Activated T-cell treated with anti-CD3 and anti-CD28 coated beads, Interleukin-2, amount 50 U/mL, for 1 hour (primary cell): Measurements from ENCODE around the gene RALY.

Experiments used
- DNase-seq: peaks from one replicate; pipeline ENCODE4 v3.0.0-alpha.2; 2020

Gene RALY

DNA sequence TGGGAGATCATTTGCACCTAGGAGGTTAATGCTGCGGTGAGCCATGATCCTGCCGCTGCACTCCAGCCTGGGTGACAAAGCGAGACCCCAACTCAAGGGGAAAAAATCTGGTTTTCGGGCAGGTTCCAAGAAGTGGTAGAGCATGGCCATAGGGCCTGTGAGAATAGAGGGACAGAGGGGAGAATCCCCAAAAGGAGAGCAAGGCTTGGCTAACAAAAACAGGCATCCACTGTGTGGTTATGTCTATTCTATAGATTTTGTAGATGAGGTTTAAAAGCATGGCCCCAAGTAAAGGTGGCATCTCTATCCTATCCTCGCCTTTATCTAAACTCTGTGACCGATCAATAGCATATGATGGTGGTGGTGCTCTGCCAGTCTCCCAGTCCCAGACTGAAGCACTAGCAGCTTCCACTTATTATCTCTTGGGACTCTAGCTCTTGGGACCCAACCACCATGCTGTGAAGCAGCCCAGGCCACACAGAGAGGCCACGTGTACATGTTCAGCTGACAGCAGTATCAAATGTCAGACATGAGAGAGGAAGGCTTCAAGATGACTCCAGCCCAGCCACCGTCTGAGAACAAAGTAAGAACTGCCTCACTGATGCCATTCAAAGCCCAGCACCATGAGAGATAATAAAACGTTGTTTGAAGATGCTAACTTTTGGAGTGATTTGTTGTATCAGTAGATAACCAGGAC is 90.7 kb downstream of the RALY start:
- no peak for DNase-seq

DNA sequence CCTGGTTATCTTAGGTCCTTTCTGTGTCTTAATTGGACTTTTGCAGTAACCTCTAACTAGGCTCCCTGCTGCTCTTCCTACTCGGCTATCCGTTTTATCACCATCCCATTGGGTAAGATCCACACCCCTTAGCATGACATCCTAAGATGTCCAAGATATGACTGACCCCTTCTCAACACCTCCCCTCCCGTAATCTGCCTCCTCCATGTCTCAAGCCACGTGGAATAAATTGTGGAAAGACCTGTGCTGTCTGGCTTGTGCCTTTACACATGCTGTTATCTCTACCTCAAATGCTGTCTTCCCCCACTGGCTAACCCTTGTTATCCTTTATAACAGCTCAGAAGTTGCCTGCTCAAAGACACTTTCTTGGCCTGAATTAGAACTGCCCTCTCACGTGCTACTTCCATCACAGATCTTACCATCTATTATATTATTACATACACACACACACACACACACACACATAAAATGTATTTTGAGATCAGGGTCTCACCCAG is 91.9 kb downstream of the RALY start:
- DNase-seq: no peak

GRCh38 chr20:34088305-34089174 is 94.8 kb downstream of the RALY start:
- no peak for DNase-seq

DNA sequence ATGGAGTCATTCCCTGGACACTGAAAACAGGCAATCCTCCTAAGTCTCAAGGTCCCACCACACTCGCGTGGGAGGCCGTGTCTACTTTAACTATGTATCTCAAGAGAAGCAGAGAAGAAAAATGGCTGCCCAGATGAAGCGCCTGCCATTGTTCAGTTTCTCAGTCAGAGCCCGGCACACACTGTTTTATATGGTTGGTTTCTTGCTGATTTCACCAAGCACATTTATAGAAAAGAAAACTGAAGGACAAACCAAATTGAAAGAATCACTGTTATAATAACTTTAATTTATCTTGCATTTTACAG is 95.4 kb downstream of the RALY start:
- no peak for DNase-seq

DNA sequence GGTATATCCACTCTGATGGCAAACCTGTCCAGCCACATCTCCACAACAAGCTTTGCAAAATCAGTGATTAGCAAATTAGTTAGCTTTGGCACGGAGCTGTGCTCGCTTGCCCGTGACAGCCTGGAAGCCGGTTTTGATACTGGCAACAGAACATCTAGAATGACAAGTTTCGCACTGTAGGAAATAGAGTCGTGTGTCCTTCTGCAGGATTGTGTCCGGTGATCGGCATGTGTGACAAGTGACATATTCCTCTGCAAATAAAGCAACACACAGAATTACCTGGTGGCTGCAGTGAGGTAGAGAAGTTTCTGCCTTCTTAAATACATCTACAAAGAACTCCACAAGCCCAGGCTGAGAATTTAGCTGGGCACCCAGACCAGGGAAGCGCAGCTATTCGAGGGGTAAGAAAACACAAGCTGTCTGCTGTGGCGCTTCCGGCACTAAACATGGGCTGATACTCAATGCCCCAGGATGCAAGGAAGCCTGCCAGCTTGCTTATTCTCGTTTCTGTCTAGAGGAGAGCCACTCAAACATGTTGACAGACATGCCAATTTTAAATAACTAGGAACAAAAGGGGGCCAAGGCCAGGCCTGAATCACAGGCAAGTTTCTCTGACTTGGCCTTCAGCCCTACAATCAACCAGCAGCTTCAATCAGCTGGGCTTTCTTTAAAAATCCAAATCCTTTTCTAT is 96.1 kb downstream of the RALY start:
- DNase-seq: no peak

DNA sequence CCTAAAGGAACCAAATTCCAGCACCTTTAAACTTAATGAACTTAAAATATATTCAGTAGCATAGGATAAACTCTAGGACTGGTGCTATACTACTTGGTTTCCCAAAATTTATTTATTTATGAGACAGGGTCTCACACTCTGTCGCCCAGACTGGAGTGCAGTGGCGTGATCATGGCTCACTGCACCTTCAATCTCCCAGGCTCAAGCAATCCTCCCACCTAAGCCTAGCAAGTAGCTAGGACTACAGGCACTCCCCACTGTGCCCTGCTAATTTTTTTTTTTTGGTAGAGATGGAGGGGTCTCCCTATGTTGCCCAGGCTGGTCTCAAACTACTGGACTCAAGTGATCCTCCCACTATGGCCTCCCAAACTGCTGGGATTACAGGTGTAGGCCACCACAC is 96.9 kb downstream of the RALY start:
- no peak for DNase-seq

DNA sequence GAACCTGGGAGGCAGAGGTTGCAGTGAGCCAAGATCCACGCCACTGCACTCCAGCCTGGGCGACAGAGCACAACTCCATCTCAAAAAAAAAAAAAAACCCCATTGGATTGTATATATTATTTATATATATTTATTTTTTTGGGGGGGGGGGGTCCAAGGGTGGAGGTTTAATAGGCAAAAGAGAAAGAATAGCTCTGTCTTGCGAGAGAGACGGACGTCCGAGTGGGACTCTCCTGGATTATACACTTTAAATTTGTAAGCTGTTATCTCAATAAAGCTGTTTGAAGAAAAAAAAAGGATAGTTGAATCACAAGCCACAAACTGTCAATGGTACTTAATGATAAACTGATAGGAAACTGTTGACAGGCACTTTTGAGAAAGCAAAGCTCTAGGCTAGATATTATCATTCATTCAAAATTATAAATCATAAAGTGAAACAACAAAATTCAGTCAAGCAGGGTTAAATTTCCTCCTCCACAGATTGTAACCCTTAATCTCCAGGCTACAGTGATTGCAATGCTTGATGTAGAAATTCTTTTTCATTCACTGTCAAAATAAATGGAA is 98.0 kb downstream of the RALY start:
- DNase-seq: no peak

DNA sequence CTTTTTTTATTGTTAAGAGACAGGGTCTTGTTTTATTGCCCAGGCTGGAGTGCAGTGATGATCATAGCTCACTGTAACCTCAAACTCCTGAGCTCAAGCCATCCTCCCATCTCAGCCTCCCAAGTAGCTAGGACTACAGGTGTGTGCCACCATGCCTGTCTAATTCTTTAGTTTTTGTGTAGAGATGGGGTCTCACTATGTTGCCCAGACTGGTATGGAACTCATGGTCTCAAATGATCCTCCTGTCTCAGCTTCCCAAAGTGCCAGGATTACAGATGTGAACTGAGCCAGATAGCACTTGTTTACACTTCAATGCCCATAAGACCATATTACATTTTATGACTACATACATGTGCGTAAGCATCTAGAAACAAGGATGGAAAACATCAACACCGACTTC is 100.2 kb downstream of the RALY start:
- DNase-seq: no peak

GRCh38 chr20:34095825-34096224 is 102.1 kb downstream of the RALY start:
- no peak for DNase-seq

DNA sequence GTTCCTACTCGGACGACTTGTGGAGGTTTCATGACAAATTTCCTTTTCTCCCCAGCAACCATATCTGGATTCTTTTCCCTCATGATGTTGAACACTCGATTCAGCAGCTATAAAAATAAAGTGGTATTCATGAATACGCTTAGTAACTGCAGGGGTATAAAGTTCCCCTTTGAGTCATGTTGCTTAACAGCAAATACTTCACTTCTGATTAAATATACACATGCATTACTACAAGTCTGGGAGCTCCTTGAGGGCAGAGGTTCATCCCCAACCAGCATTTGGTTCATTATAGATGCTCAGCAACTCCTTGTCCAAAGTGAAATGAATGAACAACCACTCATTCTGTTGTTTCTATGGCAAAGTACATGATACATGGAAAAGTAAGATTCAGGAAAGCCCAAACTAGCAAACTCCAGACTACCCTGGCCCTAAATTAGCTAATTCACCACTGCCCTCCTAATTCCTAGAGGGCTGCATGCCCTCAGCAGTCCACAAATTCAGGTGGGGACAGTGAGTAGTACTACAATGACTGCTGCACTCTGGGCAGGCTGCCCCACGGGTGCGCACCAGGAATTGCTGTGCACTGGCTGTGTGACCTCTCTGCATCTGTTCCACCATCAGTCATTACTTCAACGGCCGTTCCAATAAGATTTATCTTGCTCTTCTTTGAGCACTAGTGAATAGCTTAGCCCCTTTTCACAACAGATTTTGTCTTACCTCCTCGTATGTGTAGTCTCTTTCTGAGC is 103.2 kb downstream of the RALY start:
- DNase-seq: no peak

DNA sequence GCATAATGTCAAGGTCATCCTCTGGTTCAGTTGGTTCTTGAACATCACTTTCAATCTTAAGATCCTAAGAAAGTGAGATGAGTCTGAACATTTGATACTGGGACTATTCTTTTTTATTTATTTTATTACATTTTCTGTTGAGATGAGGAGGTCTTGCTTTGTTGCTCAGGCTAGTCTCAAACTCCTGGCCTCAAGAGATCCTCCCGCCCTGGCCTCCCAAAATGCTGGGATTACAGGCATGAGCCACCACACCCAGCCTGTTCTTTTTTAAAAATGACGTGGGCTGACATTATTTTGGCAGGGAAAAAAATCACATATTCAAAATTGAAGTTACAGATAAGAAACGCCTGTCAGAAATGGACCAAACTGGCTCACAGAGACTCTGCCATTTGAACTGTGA is 104.9 kb downstream of the RALY start:
- no peak for DNase-seq

DNA sequence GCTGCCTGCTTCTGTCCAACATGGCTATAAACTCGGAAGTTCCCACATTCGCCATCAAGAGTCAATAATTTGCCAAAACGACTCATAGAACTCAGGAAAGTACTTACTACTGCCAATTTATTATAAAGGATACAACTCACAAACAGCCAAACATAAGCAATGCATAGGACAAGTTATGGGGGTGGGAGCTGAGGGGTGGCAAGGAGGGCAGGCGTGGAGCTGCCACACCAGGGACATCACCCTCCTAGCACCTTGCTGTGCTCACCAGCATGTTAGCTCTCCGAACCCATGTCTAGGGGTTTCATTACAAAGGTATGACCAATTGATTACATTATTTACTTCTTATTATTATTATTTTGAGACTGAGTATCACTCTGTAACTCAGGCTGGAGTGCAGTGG is 106.0 kb downstream of the RALY start:
- DNase-seq: no peak

- no peak for DNase-seq
These were observed 106.9 kb downstream of the RALY start for GRCh38 chr20:34100576-34100975.

DNA sequence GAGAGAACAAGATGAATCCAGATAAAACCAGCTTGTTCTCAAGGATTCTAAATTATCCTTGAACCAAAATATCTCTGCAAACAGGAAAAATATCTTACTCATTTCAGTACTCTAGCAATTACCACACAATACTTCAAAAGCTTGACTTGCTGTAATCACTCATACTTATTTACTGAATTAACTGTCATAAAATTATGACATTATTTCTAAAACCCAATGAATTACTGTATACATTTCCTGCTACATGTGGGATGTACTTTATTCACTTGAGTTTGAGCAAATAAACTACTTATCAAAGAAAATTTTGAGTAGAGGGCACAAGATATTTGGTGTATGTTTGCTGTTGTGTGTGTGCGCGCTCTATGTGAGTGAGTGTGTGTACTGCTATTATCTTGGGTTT is 108.6 kb downstream of the RALY start:
- DNase-seq: no peak

GRCh38 chr20:34104059-34104458 is 110.3 kb downstream of the RALY start:
- DNase-seq: no peak

GRCh38 chr20:34105978-34106675 is 112.4 kb downstream of the RALY start:
- no peak for DNase-seq

DNA sequence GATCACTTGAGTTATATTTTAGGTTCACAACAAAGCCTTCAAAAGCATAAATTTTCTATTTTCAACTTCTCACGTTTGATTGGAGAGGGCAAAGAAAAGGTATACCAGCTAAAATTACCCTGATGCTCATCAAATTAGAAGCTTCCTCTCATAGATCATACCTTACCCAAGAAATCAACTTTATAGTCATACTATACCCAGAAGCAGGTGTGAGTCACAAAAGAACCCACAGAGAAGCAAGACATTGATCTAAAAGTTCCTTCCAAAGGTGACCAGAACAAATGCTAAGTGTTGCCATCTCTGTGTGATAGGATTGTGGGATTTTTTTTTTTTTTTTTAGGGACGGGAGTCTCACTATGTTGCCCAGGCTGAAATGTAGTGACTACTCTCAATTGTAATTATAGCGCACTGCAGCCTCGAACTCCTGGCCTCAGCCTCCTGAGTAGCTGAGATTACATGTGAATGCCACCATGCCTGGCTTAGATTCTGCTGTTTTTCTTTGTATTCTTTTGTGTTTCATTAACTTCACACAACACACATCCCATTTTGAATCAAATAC is 115.0 kb downstream of the RALY start:
- DNase-seq: no peak

DNA sequence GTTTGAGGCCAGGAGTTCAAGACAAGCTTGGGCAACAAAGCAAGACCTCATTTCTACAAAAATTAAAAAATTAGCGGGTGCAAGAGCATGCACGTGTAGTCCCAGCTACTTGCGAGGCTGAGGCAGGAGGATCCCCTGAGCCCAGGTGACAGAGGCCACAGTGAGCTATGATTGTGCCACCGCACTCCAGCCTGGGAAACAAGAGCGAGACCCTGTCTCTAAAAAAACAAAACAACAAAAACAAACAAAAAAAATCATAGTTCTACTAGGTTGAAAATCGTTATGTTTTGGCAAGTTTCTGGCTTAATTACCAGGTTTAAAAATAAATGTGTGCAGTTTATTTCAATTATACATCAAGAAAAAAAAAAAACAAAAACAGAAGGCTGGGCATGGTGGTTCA is 115.7 kb downstream of the RALY start:
- no peak for DNase-seq

- DNase-seq: no peak
These were observed 116.5 kb downstream of the RALY start for GRCh38 chr20:34110025-34110744.

- no peak for DNase-seq
These were observed 117.3 kb downstream of the RALY start for GRCh38 chr20:34110745-34111641.
